ENCODE data around the gene SV2C. TPM values are rescaled to one million over a fixed set of nuclear protein-coding genes. Genes with fewer than 3 reads are reported as not detected.

The SV2C gene
- polyA plus RNA-seq, 5 donors, result 0.22 to 0.60 (median 0.30) TPM

DNA sequence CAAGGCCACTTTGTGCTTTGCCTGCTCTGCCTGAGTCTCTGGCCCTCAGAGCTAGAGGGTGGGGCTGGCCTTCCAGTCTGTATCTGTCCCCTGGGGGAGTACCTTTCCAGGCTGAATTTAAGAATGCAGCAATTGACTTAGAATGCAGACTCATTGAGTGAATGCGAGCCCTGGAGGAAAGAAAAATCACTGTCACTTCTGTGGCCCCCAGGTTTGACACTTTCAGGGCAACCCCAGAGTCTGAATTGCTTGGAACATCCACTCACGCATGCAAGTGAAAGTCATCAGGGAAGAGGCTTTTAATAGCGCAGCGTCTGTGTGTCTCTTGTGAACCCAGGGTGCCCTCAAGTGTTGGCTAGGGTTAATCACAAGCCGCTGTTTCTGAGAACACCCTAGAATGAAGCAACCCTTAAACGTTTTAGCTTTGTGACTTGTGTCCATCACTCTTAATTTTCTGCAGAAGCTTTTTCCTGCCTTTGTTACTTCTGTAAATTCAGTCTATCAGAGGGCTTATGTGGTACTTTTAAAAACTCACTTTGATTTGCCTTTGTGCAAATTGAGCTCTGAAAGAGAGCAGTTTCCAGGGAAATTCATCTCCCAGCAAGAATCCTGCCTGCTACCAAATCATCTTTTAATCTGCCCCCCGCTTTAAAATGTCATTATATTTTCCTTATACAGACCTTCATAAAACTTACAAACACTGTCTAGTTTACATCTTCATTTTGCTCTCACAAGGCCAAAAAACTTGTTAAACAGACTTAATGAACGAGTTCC lies 173.1 kb downstream of the SV2C start:
- DNase-seq, result peak; percentile 40 to 65

DNA sequence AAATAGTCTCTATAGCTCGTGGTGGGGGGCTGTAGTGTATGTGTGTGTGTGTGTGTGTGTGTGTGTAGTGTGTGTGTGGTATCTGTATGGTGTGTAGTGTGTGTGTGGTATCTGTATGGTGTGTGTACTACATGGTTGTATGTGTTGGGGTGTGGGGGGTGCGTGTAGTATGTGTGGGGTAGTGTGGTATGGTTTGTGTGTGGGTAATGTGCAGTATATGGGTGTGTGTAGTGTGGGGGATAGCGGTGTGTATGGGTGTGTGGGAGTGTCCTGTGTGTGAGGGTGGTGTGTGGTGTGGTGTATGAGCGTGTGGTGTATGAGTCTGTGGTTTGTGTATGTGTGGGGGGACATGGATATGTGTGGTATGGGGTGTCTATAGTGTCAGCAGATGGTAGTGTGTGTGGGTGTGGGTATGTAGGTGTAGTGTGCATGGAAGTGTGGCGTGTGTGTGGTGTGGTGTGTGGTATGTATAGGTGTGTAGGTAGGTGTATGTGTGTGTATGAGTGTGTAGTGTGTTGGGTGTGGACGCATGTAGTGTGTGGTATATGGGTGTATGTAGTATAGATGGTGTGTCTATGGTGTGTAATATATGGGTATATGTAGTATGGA lies 174.1 kb downstream of the SV2C start:
- no peak for DNase-seq

DNA sequence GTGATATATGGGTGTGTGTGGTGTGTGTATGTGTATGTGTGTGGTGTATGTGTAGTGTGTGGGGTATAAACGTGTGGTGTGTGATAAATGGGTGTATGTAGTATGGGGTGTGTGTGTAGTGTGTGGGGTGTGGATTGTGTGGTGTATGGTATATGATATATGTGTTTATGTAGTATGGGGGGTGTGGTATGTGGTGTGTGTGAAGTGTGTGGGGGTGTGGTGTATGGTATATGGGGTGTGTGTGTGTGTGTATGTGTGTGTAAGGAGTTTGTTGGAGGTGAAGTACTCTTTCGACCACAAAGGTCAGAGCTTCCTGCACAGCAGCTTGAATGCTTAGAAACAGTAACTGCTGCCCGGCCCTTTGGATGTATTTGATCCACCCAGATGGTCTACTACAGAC lies 174.7 kb downstream of the SV2C start:
- DNase-seq, result no peak

DNA sequence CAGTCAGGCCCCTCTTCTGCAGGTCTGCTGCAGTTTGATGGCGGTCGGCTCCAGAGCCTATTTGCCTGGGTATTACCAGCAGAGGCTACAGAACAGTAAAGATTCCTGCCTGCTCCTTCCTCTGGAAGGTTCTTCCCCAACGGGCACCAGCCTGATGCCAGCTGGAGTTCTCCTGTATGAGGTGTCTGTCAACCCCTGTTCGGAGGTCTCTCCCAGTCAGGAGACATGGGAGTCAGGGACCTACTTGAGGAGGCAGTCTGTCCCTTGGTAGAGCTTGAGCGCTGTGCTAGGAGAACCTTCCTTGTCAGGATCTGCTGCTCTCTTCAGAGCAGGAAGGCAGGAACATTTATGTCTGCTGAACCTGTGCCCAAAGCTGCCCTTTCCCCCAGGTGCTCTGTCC lies 181.5 kb downstream of the SV2C start:
- DNase-seq, result no peak

DNA sequence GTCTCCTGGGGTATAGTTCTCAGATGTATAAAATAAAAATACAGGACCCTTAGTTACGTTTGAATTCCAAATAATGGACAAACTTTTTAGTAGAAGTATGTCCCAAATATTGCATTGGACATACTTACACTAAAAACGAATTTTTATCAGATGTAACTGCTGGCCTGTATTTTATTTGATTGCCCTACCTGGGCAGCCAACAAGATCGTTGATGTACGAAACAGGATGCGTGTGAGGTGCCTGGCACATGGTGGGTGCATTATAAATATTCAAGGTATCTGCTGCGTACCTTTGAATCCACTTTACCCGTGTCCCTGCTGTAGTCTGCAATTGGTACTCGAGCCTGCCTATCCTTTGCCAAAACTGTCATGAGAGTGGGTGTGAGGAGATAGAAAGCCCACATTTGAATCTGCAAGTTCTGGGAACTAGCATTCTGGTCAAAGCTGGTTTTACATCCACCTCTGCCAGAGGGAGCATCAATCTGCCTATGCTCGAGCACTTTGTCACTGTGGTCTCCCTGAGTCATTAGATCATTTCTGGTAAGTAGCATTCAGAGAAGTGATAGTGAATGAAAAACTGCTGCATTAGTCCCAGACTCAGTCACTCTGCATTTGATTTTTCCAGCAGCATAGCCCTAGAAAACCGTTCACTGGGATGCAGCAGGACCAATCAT lies 186.2 kb downstream of the SV2C start:
- no peak for DNase-seq

DNA sequence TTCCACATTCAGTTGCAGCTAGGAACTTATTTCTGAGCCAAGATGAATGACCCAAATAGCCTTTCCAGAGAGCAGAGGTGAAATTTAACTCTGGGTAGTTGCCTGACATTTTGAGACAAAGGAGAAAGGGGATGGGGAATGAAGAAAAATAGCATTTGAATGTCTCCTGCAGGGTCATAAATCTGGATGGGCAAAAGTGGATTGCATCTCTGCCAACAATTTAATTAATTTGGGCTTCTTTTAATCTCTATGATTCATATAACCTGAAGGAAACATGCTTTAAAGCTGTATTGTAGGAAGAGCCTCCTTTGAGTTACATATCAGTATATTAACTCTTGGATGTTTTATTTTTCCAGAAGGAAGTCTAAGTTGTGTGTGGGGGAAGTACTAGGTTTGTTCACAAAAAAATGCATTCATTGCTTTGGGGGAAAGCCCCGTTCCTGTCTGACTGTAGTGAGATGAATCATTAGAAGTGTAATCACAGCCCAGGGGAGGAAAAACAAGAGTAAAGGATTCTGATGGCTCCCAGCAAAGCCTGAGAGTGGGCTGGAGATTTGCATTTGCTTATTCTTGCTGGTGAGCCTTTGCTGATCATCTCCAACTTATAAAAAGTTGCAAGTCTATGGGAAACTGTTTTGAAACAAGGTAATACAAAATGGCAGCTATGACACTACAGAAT lies 186.9 kb downstream of the SV2C start:
- no peak for DNase-seq

DNA sequence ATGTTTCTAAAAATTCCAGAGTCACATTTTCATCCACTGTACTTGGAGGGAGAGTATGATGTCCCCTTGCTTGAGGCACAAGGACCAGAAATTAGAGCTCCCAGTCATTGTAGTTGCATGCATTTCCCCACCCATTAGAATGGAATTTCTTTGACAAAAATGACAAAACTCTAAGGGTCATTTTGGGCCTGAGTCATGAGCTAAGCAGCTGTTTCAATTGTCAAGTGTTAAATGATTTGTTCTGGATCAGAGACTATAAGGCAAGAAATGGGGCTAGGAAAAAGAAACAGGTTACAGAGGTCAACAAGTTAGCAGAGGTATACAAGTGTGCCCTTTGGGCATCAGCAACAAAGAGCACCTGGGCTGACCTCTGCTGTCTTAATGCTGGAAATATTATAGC lies 188.7 kb downstream of the SV2C start:
- no peak for DNase-seq

DNA sequence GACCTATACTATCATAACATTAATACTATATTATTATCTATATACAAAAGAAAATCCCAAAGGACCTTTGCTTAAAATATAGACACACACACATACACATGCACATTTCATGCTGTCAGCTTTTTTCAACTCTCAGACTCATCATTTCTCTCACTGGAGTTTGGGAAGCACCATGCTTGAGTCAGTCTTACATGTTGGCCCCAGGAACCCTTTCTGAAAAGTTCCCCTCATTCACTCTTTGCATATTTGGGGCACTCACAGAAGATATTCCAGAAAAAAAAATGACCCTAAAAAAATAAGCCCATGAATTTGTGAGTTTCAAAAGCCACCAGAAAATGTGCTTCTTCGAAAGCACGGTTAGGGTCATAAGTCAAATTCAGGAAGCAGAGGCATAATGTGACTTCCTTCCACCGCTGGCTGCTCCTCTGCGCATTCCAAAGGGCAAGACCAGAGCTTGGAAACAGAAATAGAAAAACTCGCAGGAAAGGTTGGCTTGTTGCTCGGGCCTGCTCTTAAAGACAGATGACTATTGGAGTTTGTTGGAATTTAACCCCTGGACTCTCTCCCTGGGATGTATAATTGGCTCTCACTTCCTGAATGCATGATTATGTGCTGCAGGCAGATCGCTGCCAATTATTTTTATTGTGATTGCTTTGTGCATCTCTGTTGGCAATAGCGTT lies 190.2 kb downstream of the SV2C start:
- DNase-seq, result peak; percentile 61 to 68

DNA sequence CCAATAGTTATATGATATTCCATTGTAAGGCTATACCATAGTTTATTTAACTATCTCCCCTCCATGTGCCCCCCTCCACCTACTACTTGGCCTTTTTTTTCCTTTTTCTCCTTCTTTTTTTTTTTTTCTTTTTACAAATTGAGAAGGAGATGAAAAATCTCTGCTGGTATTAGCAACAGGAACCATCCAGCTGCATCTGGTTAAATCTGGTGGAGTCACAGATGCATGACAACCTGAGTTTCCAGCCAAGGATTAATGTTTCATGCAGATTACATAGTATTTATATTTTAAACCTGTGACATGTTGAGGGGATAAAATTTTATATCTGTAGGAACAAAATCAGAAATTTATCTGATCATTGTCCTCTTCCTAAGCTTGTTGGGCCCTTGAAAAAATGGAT lies 191.4 kb downstream of the SV2C start:
- no peak for DNase-seq

DNA sequence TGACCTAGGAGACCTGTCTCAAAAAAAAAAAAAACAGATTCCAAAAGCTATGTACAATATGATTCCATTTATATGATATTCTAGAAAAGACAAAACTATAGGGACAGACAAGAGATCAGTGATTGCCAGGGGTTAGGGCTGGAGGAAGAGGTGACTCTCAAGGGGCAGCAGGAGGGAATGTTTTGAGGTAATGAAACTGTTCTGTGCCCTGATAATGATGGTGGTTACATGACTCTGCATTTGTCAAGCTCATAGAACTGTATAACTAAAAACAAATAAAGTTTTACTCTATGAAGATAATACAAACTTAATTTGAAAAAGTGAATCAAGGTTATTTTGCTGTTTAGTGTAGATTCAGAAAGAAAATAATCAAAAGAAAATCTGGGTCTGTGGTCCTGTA lies 194.6 kb downstream of the SV2C start:
- no peak for DNase-seq

DNA sequence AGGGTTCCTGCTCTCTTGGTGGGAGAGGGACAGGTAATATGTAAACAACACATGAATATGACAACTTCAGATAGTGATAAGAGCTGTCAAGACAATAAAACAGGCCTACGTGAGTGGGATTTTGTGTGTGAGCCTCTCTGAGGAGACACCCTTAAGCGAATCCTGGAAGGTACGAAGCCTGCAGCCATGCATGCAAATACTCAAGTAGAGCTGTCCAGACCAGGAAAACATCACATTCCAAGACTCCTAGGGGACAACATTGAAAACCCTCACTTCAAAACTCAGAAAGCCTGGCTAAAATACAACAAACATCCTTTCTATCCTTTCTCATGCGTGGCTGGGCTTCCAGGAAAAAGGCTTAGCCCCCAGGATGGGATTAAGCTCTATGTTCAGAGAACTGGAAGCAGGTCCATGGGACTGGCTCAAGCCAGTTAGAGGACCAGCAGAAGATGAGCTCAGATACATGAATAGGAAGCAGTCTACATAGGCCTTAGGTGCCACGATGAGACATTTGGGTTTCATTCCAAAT lies 195.1 kb downstream of the SV2C start:
- no peak for DNase-seq

DNA sequence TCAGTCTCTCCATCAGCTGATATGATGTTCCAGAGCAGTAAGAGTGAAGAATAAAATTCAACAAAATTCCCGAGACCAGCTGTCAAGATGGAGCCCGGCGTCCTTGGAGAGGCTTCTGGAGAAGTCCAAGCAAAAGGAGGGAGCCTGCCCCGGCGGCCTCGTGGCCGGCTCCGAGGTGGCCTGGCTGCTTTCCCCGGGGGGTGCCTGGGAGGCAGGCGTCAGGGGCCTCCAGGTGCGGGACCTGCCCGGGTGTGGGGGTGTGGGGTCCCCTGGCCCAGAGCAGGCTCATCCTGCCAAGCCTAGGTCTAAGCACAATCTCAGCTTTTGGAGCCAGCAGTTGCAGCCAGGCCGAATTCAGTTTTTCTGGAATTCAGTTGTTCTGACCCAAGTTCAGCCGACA lies 197.3 kb downstream of the SV2C start:
- DNase-seq, result no peak

DNA sequence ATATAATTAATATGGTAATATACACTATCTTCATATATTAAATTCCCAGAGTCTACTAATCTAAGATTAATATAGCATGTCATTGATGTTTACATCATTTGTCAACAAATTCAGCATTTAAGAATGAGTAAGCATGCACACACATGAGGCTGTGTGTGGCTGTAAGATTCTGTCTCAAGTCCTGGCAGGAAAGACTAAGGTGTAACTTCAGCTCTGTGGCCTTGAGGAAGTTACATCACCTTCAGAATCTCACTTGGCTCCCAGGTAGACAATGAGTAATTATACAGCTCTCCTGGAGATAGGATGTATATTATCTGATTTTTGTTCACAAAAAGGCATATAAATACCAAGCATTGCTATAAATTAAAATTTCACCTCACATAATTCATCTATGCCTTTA lies 200.5 kb downstream of the SV2C start:
- DNase-seq, result no peak

DNA sequence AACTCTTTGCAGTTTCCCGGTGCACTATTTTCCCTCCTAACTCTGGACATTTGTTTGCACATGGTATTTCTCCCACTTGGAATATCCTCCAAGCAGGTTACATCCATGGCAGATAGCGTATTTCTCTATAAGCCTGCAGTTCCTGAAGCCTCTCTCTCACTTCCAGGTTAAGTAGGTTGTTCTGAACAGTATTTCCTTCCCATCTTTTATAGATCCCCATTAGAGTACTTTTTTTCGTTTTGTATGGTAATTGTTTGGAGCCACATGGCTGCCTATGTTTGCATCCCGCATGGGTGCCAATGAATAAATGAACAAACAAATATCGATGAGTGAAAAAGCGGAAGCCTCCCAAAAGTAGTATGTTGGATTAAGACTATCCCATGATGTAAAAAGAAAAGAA lies 206.5 kb downstream of the SV2C start:
- DNase-seq, result no peak

DNA sequence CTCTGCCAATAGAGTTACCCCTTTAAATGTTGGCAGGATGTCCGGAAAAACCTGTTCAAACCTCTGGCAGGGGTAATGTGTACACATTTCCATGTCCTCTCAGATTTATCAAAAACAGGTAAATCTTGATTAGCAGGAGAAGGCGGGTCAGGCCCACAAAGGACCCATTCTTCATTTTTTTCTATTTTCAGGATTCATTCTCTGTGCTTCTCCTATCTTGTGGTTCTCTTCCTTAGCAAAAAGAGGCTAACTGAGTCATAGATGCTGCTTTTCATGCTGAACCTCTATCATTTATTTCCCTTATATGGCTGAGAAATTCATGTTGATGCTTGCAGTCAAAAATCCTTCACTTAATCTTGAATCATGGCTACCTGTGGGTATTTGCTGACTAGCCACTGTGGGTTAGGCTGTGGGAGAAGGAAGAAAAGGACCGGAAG lies 207.2 kb downstream of the SV2C start:
- peak; percentile 49 to 54 for DNase-seq

DNA sequence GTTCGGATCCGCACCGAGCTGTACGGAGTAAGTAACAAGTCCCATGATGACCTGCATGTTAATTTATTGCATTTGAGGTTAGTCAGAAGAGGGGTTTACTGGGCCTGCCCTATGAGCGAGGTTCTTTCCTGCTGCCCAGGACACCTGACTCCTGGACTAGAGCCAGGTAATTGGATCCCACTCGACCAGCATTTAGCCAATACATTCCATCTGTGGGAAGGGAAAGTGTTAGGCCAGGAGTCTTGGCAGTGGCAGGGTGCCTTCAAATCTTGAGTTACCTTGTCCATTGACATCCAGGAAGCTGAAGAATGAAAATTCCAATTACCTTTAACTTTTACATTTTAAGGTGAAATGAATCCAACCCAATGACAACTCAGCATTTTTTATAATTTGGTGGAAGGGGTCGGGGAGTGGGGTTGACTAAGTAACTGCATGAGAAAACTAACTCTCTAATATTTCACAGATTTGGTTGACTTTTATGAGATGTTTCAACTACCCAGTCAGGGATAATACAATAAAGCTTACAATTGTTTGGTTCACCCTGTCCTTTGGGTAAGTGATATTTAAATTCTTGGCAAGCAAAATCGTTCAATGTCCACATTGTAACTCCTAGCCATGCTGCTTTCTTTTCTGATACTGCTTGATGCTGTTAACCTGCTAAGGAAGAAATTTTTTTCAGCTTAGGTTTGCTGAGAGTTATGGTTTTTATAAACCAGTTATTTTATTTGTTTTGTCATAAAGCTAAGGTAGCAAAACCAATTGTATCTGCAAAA lies 208.3 kb downstream of the SV2C start:
- DNase-seq, result no peak

DNA sequence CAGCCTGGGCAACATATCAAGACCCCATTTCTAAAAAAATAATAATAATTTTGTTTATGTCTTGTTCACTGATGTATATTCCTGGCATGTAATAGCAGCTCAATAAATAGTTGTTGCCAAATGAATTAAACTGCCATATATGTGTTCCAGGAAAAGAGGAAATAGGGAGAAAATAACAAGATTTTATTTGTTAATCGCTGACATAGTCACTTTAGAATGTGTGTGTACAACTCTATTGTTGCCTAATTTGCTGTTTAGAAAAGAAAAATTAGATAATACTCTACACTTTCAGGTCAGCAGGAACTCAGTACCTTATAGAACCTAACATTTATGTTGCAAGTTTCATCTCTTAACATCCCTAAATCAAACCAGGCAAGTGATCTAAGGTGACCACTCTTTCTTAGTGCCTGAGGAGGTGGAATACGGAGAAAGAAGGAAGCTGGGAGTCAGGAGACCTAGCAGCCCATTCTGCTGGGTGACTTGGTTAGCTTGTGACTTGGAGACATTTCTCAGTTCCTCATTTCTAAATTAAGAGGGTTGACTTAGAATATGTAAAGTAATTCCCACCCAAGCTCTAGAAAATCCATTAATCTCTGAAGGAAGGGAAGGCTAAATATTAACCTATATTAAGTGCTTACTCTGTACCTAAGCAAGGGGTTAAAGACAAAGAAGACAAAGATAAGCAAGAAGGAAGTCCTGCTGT lies 209.6 kb downstream of the SV2C start:
- DNase-seq, result no peak

DNA sequence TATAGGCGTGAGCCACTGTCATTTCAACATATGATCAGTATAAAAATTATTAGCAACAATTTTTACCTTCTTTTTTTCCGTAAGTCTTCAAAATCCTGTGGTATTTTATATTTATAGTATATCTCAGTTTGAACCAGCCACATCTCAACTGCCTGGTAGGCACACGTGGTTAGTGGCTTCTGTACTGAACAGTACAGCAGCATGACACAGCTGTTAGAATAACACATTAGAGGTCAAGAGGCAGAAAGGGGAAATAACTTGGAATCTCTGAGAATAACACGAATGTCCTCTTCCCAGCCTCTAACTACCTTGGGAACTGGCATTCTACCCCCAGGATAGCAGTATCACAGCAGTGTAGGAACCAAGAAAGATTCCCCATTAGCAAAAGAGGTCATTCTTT lies 211.4 kb downstream of the SV2C start:
- no peak for DNase-seq

DNA sequence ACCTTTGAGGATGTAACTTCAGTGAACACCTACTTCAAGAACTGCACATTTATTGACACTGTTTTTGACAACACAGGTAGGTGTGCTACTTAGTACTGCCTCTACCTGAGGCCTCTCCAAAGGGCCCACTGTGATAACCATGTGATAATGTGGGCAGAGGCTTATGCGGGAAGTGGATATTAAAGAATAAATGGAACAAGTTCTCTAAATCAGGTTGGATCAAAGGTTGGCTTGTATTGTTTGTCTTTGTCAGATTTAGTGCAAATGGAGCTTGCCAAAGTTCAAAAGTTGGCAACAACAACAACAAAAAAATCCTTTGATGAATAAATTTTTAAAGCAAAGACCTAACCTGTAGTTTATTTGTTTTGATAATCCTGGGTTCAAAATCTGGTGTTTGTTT lies 215.7 kb downstream of the SV2C start:
- DNase-seq, result no peak

DNA sequence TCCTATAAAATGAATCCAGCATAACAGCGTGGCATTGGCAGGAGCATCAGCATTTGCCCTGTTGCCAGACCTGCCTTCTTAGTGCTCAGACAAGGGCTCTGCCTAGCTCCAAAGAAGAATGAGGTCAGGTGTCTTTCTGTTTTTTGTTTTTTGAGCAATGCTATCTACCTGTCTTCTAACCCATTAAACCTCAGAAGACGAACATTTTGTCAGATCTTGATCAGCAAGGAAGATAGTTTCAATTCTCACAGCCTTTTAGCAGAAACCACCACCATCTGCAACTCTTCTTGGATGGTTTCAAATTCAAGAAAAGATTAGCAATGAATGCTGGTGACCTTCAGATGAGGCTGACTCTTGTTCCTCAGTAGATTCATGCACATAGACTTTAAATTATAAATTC lies 216.4 kb downstream of the SV2C start:
- no peak for DNase-seq
